ENCODE measurements around the gene HOOK2. TPM values are rescaled to one million over a fixed set of nuclear protein-coding genes. Genes with fewer than 3 reads are reported as not detected.

Gene HOOK2
- total and polyA plus RNA-seq, 2 of the 13 experiments (the other 11 are each of a cell fraction or from before 2014, with no cell fraction given): 9.2 to 12.9 TPM

DNA sequence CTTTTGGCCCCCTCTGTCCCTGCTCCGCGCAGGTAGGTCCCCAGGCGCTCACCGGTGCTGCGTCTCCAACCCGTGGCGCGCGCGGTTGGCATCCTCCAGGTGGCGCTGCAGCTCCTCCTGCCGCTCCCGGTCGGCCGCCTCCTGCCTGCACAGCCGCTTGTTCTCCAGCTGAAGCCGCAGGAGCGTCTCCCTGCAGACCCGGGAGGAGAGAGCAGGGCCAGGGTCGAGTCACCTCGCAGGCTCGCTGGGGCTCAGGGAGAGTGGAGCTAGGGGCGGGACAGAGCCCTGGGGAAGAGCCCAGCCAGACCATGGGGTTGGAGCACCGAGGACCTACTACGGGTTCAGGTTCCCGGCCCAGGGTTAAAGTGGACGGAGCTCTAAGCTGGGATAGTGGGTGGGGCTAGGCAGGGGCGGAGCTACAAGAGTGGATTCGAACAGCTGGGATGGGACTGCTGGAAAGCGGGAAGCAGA lies 9.3 kb downstream of the HOOK2 start (continued):
- no peak for TF ChIP-seq MAZ (IDR thresholded peaks at IDR 0.05; ENCODE audit: borderline replicate concordance, low read depth, low read length)
- TF ChIP-seq MAZ (CRISPR knock-in tag; IDR thresholded peaks at IDR 0.05; ENCODE audit: low read depth): peak; percentile 70
- no peak for TF ChIP-seq DNMT3B (CRISPR knock-in tag; conservative IDR thresholded peaks at IDR 0.05)
- no peak for TF ChIP-seq ZBTB8A (CRISPR knock-in tag; IDR thresholded peaks at IDR 0.05; ENCODE audit: borderline replicate concordance, low read depth)
- 0 out of 2 replicates have a peak, but pooled peaks have one; percentile 44 for TF ChIP-seq ZNF792 (CRISPR knock-in tag; IDR thresholded peaks at IDR 0.05)
- peak; percentile 63; the same call in 1 of the 2 replicates for TF ChIP-seq ZNF556 (CRISPR knock-in tag; IDR thresholded peaks at IDR 0.05; ENCODE audit: borderline replicate concordance)
- 0 out of 2 replicates have a peak, but pooled peaks have one; percentile 34 for TF ChIP-seq DMAP1 (CRISPR knock-in tag; IDR thresholded peaks at IDR 0.05)
- no peak for TF ChIP-seq ZNF7 (CRISPR knock-in tag; IDR thresholded peaks at IDR 0.05)
- 0 out of 2 replicates have a peak, but pooled peaks have one; percentile 60 for TF ChIP-seq ZNF335 (CRISPR knock-in tag; IDR thresholded peaks at IDR 0.05)
- TF ChIP-seq ERF (CRISPR knock-in tag; IDR thresholded peaks at IDR 0.05): peak; percentile 72
- peak; percentile 78; the same call in 1 of the 2 replicates for TF ChIP-seq ZNF747 (CRISPR knock-in tag; IDR thresholded peaks at IDR 0.05; ENCODE audit: borderline replicate concordance)
- peak; percentile 66 for TF ChIP-seq PHF8 (CRISPR knock-in tag; IDR thresholded peaks at IDR 0.05)
- no peak for TF ChIP-seq ZNF251 (CRISPR knock-in tag; IDR thresholded peaks at IDR 0.05)
- no peak for TF ChIP-seq TMF1 (CRISPR knock-in tag; IDR thresholded peaks at IDR 0.05; ENCODE audit: low read depth)
- TF ChIP-seq, protein P1, sequence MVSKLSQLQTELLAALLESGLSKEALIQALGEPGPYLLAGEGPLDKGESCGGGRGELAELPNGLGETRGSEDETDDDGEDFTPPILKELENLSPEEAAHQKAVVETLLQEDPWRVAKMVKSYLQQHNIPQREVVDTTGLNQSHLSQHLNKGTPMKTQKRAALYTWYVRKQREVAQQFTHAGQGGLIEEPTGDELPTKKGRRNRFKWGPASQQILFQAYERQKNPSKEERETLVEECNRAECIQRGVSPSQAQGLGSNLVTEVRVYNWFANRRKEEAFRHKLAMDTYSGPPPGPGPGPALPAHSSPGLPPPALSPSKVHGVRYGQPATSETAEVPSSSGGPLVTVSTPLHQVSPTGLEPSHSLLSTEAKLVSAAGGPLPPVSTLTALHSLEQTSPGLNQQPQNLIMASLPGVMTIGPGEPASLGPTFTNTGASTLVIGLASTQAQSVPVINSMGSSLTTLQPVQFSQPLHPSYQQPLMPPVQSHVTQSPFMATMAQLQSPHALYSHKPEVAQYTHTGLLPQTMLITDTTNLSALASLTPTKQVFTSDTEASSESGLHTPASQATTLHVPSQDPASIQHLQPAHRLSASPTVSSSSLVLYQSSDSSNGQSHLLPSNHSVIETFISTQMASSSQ (IDR thresholded peaks at IDR 0.05; ENCODE audit: low read depth): no peak
- TF ChIP-seq, protein P1 (CRISPR knock-in tag; IDR thresholded peaks at IDR 0.05; ENCODE audit: borderline replicate concordance): peak; percentile 49; the same call in 1 of the 2 replicates
- TF ChIP-seq ZNF605 (CRISPR knock-in tag; IDR thresholded peaks at IDR 0.05): peak; percentile 81; the same call in 1 of the 2 replicates
- TF ChIP-seq ZNF263 (CRISPR knock-in tag; IDR thresholded peaks at IDR 0.05): peak; percentile 58; the same call in 1 of the 2 replicates
- no peak for TF ChIP-seq WIZ (CRISPR knock-in tag; IDR thresholded peaks at IDR 0.05)
- TF ChIP-seq, protein P2, sequence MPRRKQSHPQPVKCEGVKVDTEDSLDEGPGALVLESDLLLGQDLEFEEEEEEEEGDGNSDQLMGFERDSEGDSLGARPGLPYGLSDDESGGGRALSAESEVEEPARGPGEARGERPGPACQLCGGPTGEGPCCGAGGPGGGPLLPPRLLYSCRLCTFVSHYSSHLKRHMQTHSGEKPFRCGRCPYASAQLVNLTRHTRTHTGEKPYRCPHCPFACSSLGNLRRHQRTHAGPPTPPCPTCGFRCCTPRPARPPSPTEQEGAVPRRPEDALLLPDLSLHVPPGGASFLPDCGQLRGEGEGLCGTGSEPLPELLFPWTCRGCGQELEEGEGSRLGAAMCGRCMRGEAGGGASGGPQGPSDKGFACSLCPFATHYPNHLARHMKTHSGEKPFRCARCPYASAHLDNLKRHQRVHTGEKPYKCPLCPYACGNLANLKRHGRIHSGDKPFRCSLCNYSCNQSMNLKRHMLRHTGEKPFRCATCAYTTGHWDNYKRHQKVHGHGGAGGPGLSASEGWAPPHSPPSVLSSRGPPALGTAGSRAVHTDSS (CRISPR knock-in tag; conservative IDR thresholded peaks at IDR 0.05): 0 out of 2 replicates have a peak, but pooled peaks have one; percentile 29
- TF ChIP-seq ZC3H13 (CRISPR knock-in tag; IDR thresholded peaks at IDR 0.05): peak; percentile 80; the same call in 1 of the 2 replicates
- TF ChIP-seq, protein P3, sequence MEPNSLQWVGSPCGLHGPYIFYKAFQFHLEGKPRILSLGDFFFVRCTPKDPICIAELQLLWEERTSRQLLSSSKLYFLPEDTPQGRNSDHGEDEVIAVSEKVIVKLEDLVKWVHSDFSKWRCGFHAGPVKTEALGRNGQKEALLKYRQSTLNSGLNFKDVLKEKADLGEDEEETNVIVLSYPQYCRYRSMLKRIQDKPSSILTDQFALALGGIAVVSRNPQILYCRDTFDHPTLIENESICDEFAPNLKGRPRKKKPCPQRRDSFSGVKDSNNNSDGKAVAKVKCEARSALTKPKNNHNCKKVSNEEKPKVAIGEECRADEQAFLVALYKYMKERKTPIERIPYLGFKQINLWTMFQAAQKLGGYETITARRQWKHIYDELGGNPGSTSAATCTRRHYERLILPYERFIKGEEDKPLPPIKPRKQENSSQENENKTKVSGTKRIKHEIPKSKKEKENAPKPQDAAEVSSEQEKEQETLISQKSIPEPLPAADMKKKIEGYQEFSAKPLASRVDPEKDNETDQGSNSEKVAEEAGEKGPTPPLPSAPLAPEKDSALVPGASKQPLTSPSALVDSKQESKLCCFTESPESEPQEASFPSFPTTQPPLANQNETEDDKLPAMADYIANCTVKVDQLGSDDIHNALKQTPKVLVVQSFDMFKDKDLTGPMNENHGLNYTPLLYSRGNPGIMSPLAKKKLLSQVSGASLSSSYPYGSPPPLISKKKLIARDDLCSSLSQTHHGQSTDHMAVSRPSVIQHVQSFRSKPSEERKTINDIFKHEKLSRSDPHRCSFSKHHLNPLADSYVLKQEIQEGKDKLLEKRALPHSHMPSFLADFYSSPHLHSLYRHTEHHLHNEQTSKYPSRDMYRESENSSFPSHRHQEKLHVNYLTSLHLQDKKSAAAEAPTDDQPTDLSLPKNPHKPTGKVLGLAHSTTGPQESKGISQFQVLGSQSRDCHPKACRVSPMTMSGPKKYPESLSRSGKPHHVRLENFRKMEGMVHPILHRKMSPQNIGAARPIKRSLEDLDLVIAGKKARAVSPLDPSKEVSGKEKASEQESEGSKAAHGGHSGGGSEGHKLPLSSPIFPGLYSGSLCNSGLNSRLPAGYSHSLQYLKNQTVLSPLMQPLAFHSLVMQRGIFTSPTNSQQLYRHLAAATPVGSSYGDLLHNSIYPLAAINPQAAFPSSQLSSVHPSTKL (CRISPR knock-in tag; IDR thresholded peaks at IDR 0.05): 0 out of 2 replicates have a peak, but pooled peaks have one; percentile 44
- TF ChIP-seq MAFG (CRISPR knock-in tag; IDR thresholded peaks at IDR 0.05): no peak

All from HepG2 (cell line).